ENCODE measurements around the gene VAV3.

VAV3 gene

DNA sequence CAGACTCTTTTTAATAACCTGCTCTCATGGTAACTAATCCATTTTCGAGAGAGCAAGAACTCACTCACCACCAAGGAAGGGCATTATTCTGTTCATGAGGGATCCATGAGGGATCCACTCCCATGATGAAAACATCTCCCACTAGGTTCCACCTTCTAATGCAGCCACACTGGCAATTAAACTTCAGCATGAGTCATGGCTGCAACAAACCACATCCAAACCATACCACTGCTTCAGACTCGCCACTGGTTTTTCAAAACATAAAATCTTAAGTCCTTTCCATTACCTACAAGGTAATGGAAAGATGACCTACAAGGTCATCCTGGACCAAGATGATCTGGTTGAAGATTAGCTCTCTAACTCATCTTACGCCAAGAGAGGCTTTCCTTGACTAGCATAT lies 405.1 kb downstream of the VAV3 start:
- TF ChIP-seq, protein P1, sequence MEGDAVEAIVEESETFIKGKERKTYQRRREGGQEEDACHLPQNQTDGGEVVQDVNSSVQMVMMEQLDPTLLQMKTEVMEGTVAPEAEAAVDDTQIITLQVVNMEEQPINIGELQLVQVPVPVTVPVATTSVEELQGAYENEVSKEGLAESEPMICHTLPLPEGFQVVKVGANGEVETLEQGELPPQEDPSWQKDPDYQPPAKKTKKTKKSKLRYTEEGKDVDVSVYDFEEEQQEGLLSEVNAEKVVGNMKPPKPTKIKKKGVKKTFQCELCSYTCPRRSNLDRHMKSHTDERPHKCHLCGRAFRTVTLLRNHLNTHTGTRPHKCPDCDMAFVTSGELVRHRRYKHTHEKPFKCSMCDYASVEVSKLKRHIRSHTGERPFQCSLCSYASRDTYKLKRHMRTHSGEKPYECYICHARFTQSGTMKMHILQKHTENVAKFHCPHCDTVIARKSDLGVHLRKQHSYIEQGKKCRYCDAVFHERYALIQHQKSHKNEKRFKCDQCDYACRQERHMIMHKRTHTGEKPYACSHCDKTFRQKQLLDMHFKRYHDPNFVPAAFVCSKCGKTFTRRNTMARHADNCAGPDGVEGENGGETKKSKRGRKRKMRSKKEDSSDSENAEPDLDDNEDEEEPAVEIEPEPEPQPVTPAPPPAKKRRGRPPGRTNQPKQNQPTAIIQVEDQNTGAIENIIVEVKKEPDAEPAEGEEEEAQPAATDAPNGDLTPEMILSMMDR (IDR thresholded peaks at IDR 0.05): no peak
- no peak overlapping the region for H3K4me3 ChIP-seq
- DNase-seq (ENCODE audit: low spot score): no peak
- H3K27ac ChIP-seq: no peak overlapping the region

- no peak for DNase-seq (ENCODE audit: low spot score)
These were observed 407.9 kb downstream of the VAV3 start for GRCh38 chr1:107557095-107557494.

DNA sequence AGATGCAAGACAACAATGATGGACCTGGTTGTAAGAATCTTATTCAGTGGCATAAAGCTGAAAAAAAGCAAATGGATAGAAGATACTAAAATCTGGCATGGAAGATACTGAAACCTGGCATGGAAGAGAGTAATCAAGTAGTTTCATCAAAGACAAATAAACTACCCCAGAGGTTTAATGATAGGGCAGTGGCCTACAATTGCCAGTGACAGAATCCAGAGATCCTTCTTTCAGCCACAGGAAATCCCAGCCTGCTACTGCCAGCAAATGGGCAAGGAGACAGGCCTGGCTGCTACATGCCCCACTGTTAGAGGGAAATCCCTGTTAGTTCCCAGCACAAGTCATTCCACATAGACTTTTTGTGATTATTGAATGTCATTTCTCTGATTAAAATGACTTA lies 409.4 kb downstream of the VAV3 start:
- TF ChIP-seq, protein P1 (IDR thresholded peaks at IDR 0.05): no peak

More at GRCh38 chr1:107557095-107557494, 407.9 kb downstream of the VAV3 start:
- Histone ChIP-seq H3K27ac (no peak overlapping the region), H3K4me3 (no peak overlapping the region)
- TF ChIP-seq, protein P1 (IDR thresholded peaks at IDR 0.05): no peak

GRCh38 chr1:107552781-107553180 lies 412.2 kb downstream of the VAV3 start:
- TF ChIP-seq, protein P1 (IDR thresholded peaks at IDR 0.05): no peak
- Histone ChIP-seq H3K27ac (no peak overlapping the region), H3K4me3 (no peak overlapping the region)
- DNase-seq (ENCODE audit: low spot score): no peak

More for the DNA sequence above, 409.4 kb downstream of the VAV3 start:
- Histone ChIP-seq H3K27ac (no peak overlapping the region), H3K4me3 (no peak overlapping the region)
- no peak for DNase-seq (ENCODE audit: low spot score)

- TF ChIP-seq, protein P1 (IDR thresholded peaks at IDR 0.05): no peak
- no peak for DNase-seq (ENCODE audit: low spot score)
- no peak overlapping the region for H3K4me3 ChIP-seq
- H3K27ac ChIP-seq: no peak overlapping the region
These were observed 413.5 kb downstream of the VAV3 start for GRCh38 chr1:107551456-107551855.

DNA sequence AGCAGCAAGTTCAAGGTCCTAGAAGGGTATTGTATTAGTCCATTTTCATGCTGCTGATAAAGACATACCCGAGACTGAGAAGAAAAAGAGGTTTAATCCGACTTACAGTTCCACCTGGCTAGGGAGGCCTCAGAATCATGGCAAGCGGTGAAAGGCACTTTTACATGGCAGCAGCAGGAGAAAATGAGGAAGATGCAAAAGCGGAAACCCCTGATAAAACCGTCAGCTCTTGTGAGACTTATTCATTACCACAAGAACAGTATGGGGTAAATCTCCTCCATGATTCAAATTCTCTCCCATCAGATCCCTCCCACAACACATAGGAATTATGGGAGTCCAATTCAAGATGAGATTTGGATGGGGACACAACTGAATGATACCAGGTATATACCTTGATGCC lies 414.6 kb downstream of the VAV3 start:
- no peak overlapping the region for H3K4me3 ChIP-seq
- DNase-seq (ENCODE audit: low spot score): no peak
- H3K27ac ChIP-seq: no peak overlapping the region
- TF ChIP-seq, protein P1 (IDR thresholded peaks at IDR 0.05): no peak

DNA sequence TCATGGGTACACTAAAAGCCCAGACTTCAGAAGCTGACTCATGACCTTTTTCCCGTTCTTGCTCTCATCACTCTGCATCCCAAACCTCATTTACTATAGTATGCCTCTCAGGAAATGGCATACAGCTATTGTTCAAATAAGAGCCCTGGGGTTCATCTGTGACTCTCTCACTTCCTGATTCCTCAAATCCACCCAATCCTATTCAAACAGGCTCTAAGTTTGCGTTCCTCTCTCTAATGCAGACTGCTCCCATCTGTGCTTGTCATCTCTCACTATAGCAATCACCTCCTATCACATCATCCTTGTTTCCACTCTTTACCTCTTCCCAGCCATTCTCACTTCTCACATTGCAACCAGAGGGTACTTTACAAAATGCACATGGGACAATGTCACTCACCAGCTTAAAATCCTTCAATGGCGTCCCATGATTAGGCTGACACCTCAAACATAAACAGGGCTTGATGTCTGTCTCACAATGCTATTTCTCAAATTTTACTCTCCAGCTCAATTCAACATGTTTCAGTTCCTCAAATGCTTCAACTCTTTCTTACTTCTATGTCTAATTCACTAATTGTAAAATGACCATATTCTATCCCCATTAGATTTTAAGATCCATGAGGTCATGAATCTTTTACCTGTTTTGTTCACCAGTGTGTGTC lies 415.7 kb downstream of the VAV3 start:
- Histone ChIP-seq H3K4me3 (no peak overlapping the region), H3K27ac (no peak overlapping the region)
- no peak for DNase-seq (ENCODE audit: low spot score)
- TF ChIP-seq, protein P1 (IDR thresholded peaks at IDR 0.05): no peak
